Lower leg skin (tissue), 3 donors: ENCODE measurements around the gene MRPL42.

Experiments
- POLR2A ChIP-seq, 2 donors: fragments of 450-650 bp; IDR thresholded peaks; one replicate each; pipeline ENCODE4 v1.6.1; 2016 to 2017; ENCODE audit warnings: antibody characterized with exemption in 2 of 2, mild to moderate bottlenecking in 1 of 2, moderate library complexity in 1 of 2
- TF ChIP-seq, protein P1 (sequence below), 3 donors: fragments of 450-650 bp; IDR thresholded peaks; one replicate each; pipeline ENCODE4 v1.5.1; 2016; ENCODE audit warnings: antibody characterized with exemption in 3 of 3, mild to moderate bottlenecking in 3 of 3, moderate library complexity in 2 of 3

DNA sequence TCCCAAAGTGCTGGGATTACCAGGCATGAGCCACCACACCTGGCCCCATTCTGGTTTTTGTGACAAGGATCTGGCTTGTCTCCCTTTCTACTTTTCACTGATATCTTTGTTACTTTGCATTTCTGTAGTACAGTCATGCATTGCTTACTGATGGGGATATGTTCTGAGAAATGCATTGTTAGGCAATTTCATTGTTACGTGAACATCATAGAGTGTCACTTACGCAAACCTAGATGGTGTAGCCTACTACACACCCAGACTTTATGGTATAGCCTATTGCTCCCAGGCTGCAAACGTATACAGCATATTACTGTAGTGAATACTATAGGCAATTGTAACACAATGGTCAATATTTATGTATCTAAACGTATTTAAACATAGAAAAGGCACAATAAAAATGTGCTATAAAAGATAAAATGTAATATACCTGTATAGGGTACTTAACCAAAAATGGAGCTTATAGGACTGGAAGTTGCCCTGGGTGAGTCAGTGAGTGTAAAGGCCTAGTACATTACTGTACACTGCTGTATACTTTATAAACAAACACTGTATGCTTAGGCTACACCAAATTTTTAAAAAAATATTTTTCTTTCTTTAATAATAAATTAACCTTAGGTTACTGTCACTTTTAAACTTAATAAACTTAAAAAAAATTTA is 16.0 kb downstream of the MRPL42 start:
- TF ChIP-seq, protein P1, sequence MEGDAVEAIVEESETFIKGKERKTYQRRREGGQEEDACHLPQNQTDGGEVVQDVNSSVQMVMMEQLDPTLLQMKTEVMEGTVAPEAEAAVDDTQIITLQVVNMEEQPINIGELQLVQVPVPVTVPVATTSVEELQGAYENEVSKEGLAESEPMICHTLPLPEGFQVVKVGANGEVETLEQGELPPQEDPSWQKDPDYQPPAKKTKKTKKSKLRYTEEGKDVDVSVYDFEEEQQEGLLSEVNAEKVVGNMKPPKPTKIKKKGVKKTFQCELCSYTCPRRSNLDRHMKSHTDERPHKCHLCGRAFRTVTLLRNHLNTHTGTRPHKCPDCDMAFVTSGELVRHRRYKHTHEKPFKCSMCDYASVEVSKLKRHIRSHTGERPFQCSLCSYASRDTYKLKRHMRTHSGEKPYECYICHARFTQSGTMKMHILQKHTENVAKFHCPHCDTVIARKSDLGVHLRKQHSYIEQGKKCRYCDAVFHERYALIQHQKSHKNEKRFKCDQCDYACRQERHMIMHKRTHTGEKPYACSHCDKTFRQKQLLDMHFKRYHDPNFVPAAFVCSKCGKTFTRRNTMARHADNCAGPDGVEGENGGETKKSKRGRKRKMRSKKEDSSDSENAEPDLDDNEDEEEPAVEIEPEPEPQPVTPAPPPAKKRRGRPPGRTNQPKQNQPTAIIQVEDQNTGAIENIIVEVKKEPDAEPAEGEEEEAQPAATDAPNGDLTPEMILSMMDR (IDR thresholded peaks at IDR 0.05) = no peak
- TF ChIP-seq POLR2A (IDR thresholded peaks at IDR 0.05) = no peak
